ENCODE measurements around the gene CDKN2D. TPM values are rescaled to one million over a fixed set of nuclear protein-coding genes. Genes with fewer than 3 reads are reported as not detected.
A peak's percentile ranks its signal among the peaks of the same experiment; 100 is the strongest.

Gene CDKN2D
- total and polyA plus RNA-seq, 2 of the 13 experiments (the other 11 are each of a cell fraction or from before 2014, with no cell fraction given) = 5.4 to 8.6 TPM

DNA sequence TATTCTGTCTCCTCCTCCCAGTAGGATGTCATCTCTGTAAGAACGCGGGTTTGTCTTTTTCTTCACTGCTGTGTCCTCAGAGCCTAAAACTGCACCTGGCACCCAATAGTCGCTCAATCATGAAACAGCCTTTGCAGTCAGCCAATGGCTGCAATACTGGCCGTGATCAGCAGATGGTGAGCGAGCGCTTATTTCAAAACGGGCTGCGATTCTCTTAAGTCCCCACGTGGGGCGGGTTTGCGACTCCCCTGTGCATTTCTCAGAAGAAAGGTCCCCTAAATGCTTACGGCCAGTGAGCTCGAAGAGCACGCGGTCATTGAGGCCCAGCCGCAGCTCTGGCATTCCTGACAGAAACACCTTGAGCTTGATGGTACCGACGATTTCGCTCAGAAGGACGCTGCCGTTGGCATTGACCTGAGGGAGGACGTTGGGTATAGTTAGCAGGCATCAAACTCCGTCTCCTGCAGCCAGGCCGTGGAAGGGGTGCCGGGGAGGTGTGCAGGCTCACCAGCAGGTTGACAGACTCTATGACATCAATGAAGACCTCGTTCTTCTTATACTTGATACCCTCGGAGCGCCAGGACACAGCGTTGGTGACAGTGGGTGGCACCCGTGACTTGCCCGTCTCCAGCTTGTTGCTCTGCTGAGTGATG lies 12.3 kb upstream of the CDKN2D start (continued):
- no peak for TF ChIP-seq ZNF546 (CRISPR knock-in tag; conservative IDR thresholded peaks at IDR 0.05)
- TF ChIP-seq, protein P1, sequence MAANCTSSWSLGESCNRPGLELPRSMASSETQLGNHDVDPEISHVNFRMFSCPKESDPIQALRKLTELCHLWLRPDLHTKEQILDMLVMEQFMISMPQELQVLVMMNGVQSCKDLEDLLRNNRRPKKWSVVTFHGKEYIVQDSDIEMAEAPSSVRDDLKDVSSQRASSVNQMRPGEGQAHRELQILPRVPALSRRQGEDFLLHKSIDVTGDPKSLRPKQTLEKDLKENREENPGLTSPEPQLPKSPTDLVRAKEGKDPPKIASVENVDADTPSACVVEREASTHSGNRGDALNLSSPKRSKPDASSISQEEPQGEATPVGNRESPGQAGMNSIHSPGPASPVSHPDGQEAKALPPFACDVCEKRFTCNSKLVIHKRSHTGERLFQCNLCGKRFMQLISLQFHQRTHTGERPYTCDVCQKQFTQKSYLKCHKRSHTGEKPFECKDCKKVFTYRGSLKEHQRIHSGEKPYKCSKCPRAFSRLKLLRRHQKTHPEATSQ (CRISPR knock-in tag; IDR thresholded peaks at IDR 0.05; ENCODE audit: borderline replicate concordance) = no peak
- peak; percentile 73; the same call in 1 of the 2 replicates for TF ChIP-seq NRL (CRISPR knock-in tag; IDR thresholded peaks at IDR 0.05; ENCODE audit: borderline replicate concordance)
- TF ChIP-seq ZNF556 (CRISPR knock-in tag; IDR thresholded peaks at IDR 0.05; ENCODE audit: borderline replicate concordance) = no peak
- no peak for TF ChIP-seq ZSCAN20 (CRISPR knock-in tag; IDR thresholded peaks at IDR 0.05; ENCODE audit: borderline replicate concordance)
- no peak for TF ChIP-seq EHMT2 (IDR thresholded peaks at IDR 0.05; ENCODE audit: borderline replicate concordance, low read depth, low read length)
- 0 out of 2 replicates have a peak, but pooled peaks have one; percentile 46 for TF ChIP-seq DRAP1 (CRISPR knock-in tag; IDR thresholded peaks at IDR 0.05)
- no peak for TF ChIP-seq TBX3 (IDR thresholded peaks at IDR 0.05; ENCODE audit: borderline replicate concordance)
- TF ChIP-seq THAP8 (CRISPR knock-in tag; IDR thresholded peaks at IDR 0.05; ENCODE audit: borderline replicate concordance) = no peak
- no peak for TF ChIP-seq RARG (CRISPR knock-in tag; IDR thresholded peaks at IDR 0.05; ENCODE audit: low read depth)
- TF ChIP-seq AHDC1 (CRISPR knock-in tag; IDR thresholded peaks at IDR 0.05; ENCODE audit: borderline replicate concordance) = no peak
- TF ChIP-seq FOXA1 (IDR thresholded peaks at IDR 0.05) = no peak
- no peak for TF ChIP-seq FOXA1 (CRISPR knock-in tag; IDR thresholded peaks at IDR 0.05)
- no peak for TF ChIP-seq ZMYM4 (CRISPR knock-in tag; IDR thresholded peaks at IDR 0.05)
- no peak for TF ChIP-seq MLLT10 (CRISPR knock-in tag; IDR thresholded peaks at IDR 0.05)
- no peak for TF ChIP-seq GPN1 (CRISPR knock-in tag; IDR thresholded peaks at IDR 0.05; ENCODE audit: borderline replicate concordance)
- no peak for TF ChIP-seq HNRNPL (IDR thresholded peaks at IDR 0.05; ENCODE audit: low read depth, low read length)
- peak; percentile 96 for TF ChIP-seq RAD21 (CRISPR knock-in tag; IDR thresholded peaks at IDR 0.05)
- TF ChIP-seq PBX3 (CRISPR knock-in tag; IDR thresholded peaks at IDR 0.05; ENCODE audit: borderline replicate concordance) = no peak
- TF ChIP-seq BATF2 (CRISPR knock-in tag; IDR thresholded peaks at IDR 0.05) = no peak

All from HepG2 (cell line).